Karpas-422 (cell line): Measurements from ENCODE around the gene MED15. TPM values are rescaled to one million over a fixed set of nuclear protein-coding genes. Genes with fewer than 3 reads are reported as not detected.

ENCODE experiments used
- DNase-seq: peaks from one replicate; pipeline ENCODE4 v3.0.0-alpha.2; 2015
- H2AFZ ChIP-seq: fragments of 200-600 bp; sonication (generic); 2 replicates; pipeline ENCODE4 v1.6.1; 2014; ENCODE audit warnings: antibody characterized with exemption, low read length, mixed read lengths
- H3K27ac ChIP-seq: fragments of 200-600 bp; sonication (generic); 2 replicates; pipeline ENCODE4 v1.5.1; 2014; ENCODE audit warnings: mild to moderate bottlenecking, low read length, moderate library complexity
- H3K27me3 ChIP-seq: fragments of 200-600 bp; sonication (generic); 2 replicates; pipeline ENCODE4 v1.6.1; 2014; ENCODE audit warnings: low read length, mixed read lengths
- H3K36me3 ChIP-seq: fragments of 200-600 bp; sonication (generic); 2 replicates; pipeline ENCODE4 v1.6.1; 2014; ENCODE audit warnings: low read length, mixed read lengths; ENCODE audit not compliant: insufficient read depth
- H3K4me1 ChIP-seq: fragments of 200-600 bp; sonication (generic); 2 replicates; pipeline ENCODE4 v1.6.1; 2014; ENCODE audit warnings: mild to moderate bottlenecking, low read length, mixed read lengths
- H3K4me2 ChIP-seq: fragments of 200-600 bp; sonication (generic); 2 replicates; pipeline ENCODE4 v1.6.1; 2014; ENCODE audit warnings: low read length, low read depth, mild to moderate bottlenecking; ENCODE audit not compliant: poor library complexity, severe bottlenecking
- H3K4me3 ChIP-seq: fragments of 200-600 bp; sonication (generic); 2 replicates; pipeline ENCODE4 v1.5.1; 2014; ENCODE audit warnings: mild to moderate bottlenecking, antibody characterized with exemption, low read length, mixed read lengths
- H3K79me2 ChIP-seq: fragments of 200-600 bp; sonication (generic); 2 replicates; pipeline ENCODE4 v1.6.1; 2014; ENCODE audit warnings: mild to moderate bottlenecking, low read length, mixed read lengths
- H3K9ac ChIP-seq: fragments of 200-600 bp; sonication (generic); 2 replicates; pipeline ENCODE4 v1.6.0; 2014; ENCODE audit warnings: low read length
- H3K9me2 ChIP-seq: fragments of 200-600 bp; sonication (generic), shearing (Covaris generic); replicated peaks from 2 replicates; pipeline ENCODE4 v1.6.0; 2014; ENCODE audit warnings: mild to moderate bottlenecking, low read length, moderate library complexity; ENCODE audit not compliant: insufficient read depth
- H3K9me3 ChIP-seq: fragments of 300-700, 200-600 bp; sonication (generic); 2 replicates; pipeline ENCODE4 v1.6.1; 2014; ENCODE audit warnings: low read length, mixed read lengths
- H4K20me1 ChIP-seq: fragments of 200-600 bp; sonication (generic); 2 replicates; pipeline ENCODE4 v1.6.1; 2014; ENCODE audit warnings: mild to moderate bottlenecking, antibody characterized with exemption, low read length, low read depth; ENCODE audit not compliant: insufficient read depth
- small RNA-seq: library from RNA; depleted of rRNA; stranded (forward); fragments of <200 nt; gene quantifications from one replicate; pipeline ENCODE3, GENCODE V24; 2014
- total RNA-seq: library from RNA; depleted of rRNA; stranded (reverse); fragments of >200 nt; shearing (Covaris generic); gene quantifications from 2 replicates; pipeline ENCODE4 v1.2.3, GENCODE V29; 2014; ENCODE audit warnings: low replicate concordance; rRNA removed

Gene MED15
- total RNA-seq, 1 experiment from 2014 or later = 36.9 TPM

- H3K4me3 ChIP-seq = no peak overlapping the region
- H3K79me2 ChIP-seq = no peaks in the 10 kb centered on the region
- peaks cover 10% of the 10 kb centered on the region for H3K4me1 ChIP-seq
- no peaks in the 10 kb centered on the region for H4K20me1 ChIP-seq
- H3K9me3 ChIP-seq = peaks cover 4% of the 10 kb centered on the region; the same call in 1 of the 2 replicates
- H2AFZ ChIP-seq = no peak overlapping the region
- H3K9me2 ChIP-seq = no peaks in the 10 kb centered on the region
- no peak overlapping the region for H3K4me2 ChIP-seq
- no peak overlapping the region for H3K9ac ChIP-seq
- no peaks in the 10 kb centered on the region for H3K27me3 ChIP-seq
- no peak overlapping the region for H3K27ac ChIP-seq
- no peak for DNase-seq
- H3K36me3 ChIP-seq = no peaks in the 10 kb centered on the region
These were observed 128.8 kb downstream of the MED15 start for GRCh38 chr22:20636075-20636812.

GRCh38 chr22:20636945-20637344 lies 129.5 kb downstream of the MED15 start:
- no peak overlapping the region for H2AFZ ChIP-seq
- no peaks in the 10 kb centered on the region for H3K79me2 ChIP-seq
- no peaks in the 10 kb centered on the region for H3K36me3 ChIP-seq
- no peak overlapping the region for H3K9ac ChIP-seq
- H3K27ac ChIP-seq = no peak overlapping the region
- no peak for DNase-seq
- peak overlapping the region; percentile 26 for H3K4me2 ChIP-seq
- H4K20me1 ChIP-seq = no peaks in the 10 kb centered on the region
- no peak overlapping the region for H3K4me3 ChIP-seq
- H3K9me3 ChIP-seq = peaks cover 4% of the 10 kb centered on the region; the same call in 1 of the 2 replicates
- H3K9me2 ChIP-seq = no peaks in the 10 kb centered on the region
- H3K27me3 ChIP-seq = no peaks in the 10 kb centered on the region
- H3K4me1 ChIP-seq = peaks cover 10% of the 10 kb centered on the region

Small RNA genes within 50 kb of the gene (small RNA-seq; reads per million reads assigned to genes)
- gene IGLL4P (not detected), gene RF00019 (not detected), gene RN7SL812P (not detected), gene RNY1P9 (not detected)

Other genes starting within 250 kb of the MED15 start
- 0.29 and 0.30 TPM in 2 replicates for gene RTN4R, start 239.3 kb upstream of the MED15 start, total RNA-seq
- gene DGCR6L, start 187.6 kb upstream of the MED15 start, total RNA-seq = 32.7 and 64.7 TPM in 2 replicates
- gene ZNF74, start 113.5 kb upstream of the MED15 start, total RNA-seq = not detected in 2 replicates
- 0.67 and 2.2 TPM in 2 replicates for gene SCARF2, start 69.8 kb upstream of the MED15 start, total RNA-seq
- gene KLHL22, start 11.8 kb upstream of the MED15 start, total RNA-seq = 9.7 and 23.7 TPM in 2 replicates